Measurements from ENCODE around the gene TPM4. TPM values are rescaled to one million over a fixed set of nuclear protein-coding genes. Genes with fewer than 3 reads are reported as not detected.
A peak's percentile ranks its signal among the peaks of the same experiment; 100 is the strongest.

TPM4 gene
- total and polyA plus RNA-seq, 2 of the 8 experiments (the other 6 are each of a cell fraction or from before 2014, with no cell fraction given), result 160 to 359 TPM

DNA sequence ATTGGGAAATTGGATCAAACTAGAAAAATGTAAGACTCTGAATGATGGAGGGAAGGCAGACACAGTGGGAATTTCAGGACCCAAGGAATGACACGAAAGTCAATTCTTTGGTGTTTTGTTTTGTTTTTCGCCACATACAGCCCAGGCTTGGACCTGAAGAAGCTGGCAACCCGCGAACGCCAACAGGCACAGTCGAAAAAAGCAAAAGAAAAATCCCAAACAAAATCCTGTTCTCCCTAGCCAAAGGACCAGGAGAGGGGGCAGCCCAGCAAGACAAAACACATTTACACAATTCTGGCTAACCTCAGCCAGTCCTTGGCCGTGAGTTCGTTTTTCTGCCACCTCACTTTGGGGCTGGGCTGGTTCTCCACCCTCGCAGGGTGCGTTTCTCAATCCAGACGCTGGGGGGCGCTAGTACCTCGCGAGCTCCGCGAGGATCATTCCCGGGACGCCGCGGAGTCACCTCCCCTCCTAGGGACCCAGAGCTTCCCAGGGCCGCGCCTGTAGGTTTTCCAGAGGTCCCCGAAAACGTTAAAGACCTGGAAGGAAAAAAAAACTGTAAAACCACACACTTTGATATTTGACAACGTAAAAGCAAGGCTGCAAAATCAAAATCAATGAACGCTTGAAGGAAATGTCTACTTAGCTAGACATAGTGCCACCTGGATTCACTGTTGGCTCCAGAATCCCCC is 34.9 kb upstream of the TPM4 start:
- Histone ChIP-seq H3K56ac (replicated peaks; ENCODE audit: insufficient read length, low read depth, low read length) (no peak overlapping the region), H3K9ac (replicated peaks in 1 of 4; ENCODE audit: extremely low read depth in 1 of 4, low read depth in 3 of 4, low read length in 3 of 4) (no peak overlapping the region), H4K91ac (replicated peaks; ENCODE audit: insufficient read length, low read length) (no peak overlapping the region), H2BK15ac (ENCODE audit: low read length) (no peak overlapping the region), H4K8ac (ENCODE audit: extremely low read depth, insufficient read depth, low read length) (no peak overlapping the region), H2AFZ (ENCODE audit: low read length) (no peak overlapping the region), H3K4ac (replicated peaks; ENCODE audit: insufficient read length, low read depth, low read length) (no peak overlapping the region), H2BK20ac (ENCODE audit: low read length) (no peak overlapping the region), H2AK5ac (ENCODE audit: low read depth, low read length) (no peak overlapping the region), H3K18ac (ENCODE audit: extremely low read depth, low read length) (no peak overlapping the region; the same call in 1 of the 2 replicates), H3K23me2 (ENCODE audit: low read depth, low read length) (peaks cover 8% of the 10 kb centered on the region; the same call in 1 of the 2 replicates), H3K79me2 (ENCODE audit: control insufficient read depth in 1 of 2, insufficient read depth in 2 of 2, low read length in 2 of 2) (no peaks in the 10 kb centered on the region), H3K79me1 (ENCODE audit: low read depth, low read length) (no peaks in the 10 kb centered on the region), H3K14ac (ENCODE audit: insufficient read length) (no peak overlapping the region), H3K4me2 (ENCODE audit: insufficient read depth in 1 of 2, low read depth in 2 of 2, low read length in 2 of 2) (peak overlapping the region in 1 of 2 experiments; percentile 29; a peak in 1 of 4 replicates), H2BK120ac (replicated peaks; ENCODE audit: low read depth, low read length) (no peak overlapping the region), H3K23ac (ENCODE audit: insufficient read length) (no peak overlapping the region), H3K4me3 (ENCODE audit: extremely low read depth in 1 of 4, insufficient read depth in 2 of 4, low read depth in 3 of 4, low read length in 4 of 4) (peak overlapping the region in 1 of 4 experiments; percentile 13; a peak in 1 of 8 replicates), H2BK12ac (ENCODE audit: low read depth, low read length) (no peak overlapping the region), H2BK5ac (ENCODE audit: low read depth, low read length) (no peak overlapping the region), H3K4me1 (replicated peaks in 1 of 4; ENCODE audit: control insufficient read depth in 3 of 4, insufficient read depth in 4 of 4, low read length in 3 of 4) (no peaks in the 10 kb centered on the region), H3K27me3 (replicated peaks in 1 of 4; ENCODE audit: control insufficient read depth in 3 of 4, extremely low read depth in 1 of 4, insufficient read depth in 3 of 4, low read length in 3 of 4) (no peaks in the 10 kb centered on the region), H4K5ac (ENCODE audit: insufficient read length, low read depth, low read length) (no peak overlapping the region), H3K9me3 (ENCODE audit: insufficient read depth in 2 of 2, low read depth in 1 of 2, low read length in 1 of 2) (peaks cover 26 to 30% of the 10 kb centered on the region in 2 experiments), H3K36me3 (ENCODE audit: control insufficient read depth in 2 of 4, insufficient read depth in 4 of 4, low read length in 3 of 4) (no peaks in the 10 kb centered on the region), H4K20me1 (replicated peaks in 1 of 2; ENCODE audit: control insufficient read depth in 1 of 2, insufficient read depth in 2 of 2, low read length in 2 of 2) (no peaks in the 10 kb centered on the region), H3K27ac (ENCODE audit: low read depth, low read length) (no peak overlapping the region)
- 18% methylated on average over 26 of the region's 26 CpGs; no CpG with 5 or more reads in 1 of the 2 experiments for WGBS, 2 experiments (ENCODE audit: extremely low coverage in 1 of 2, insufficient coverage in 1 of 2, insufficient read length in 1 of 2, insufficient replicate concordance in 2 of 2, low coverage in 1 of 2, low lambda C conversion rate in 2 of 2, missing lambda C conversion rate in 1 of 2)
- peak; percentile 52 for FAIRE-seq
- ChIA-PET POLR2A (ENCODE audit: partially characterized antibody) (interaction anchor here (0.6 to 1.8 kb wide), 7 partner anchors 30 to 144 kb away, joined by 3 to 5 read pairs (median 3); partner anchors contain the start of gene TPM4), CTCF (ENCODE audit: partially characterized antibody) (interaction anchor here (0.5 to 3.6 kb wide), 25 partner anchors 10 to 977 kb away, joined by 3 to 38 read pairs (median 4); partner anchors contain the start of genes FAM32A, RAB8A and TPM4)
- DNase-seq (ENCODE audit: low read depth in 1 of 2, low spot score in 2 of 2), result peak; percentile 50 to 99
- TF ChIP-seq MAFK (IDR thresholded peaks at IDR 0.05; ENCODE audit: low read depth, low read length) (no peak), BACH1 (IDR thresholded peaks at IDR 0.05; ENCODE audit: low read length) (0 out of 2 replicates have a peak, but pooled peaks have one; percentile 41), EP300 (IDR thresholded peaks at IDR 0.05; ENCODE audit: borderline replicate concordance in 1 of 2, low read depth in 2 of 2, low read length in 2 of 2) (no peak), CBX8 (IDR thresholded peaks at IDR 0.05; ENCODE audit: borderline replicate concordance, low read depth, low read length) (no peak), BCL11A (IDR thresholded peaks at IDR 0.05; ENCODE audit: low read depth in 2 of 2, low read length in 2 of 2) (no peak), TAF1 (IDR thresholded peaks at IDR 0.05; ENCODE audit: low read depth, low read length) (no peak), BRCA1 (IDR thresholded peaks at IDR 0.05; ENCODE audit: low read depth, low read length) (peak; percentile 34; the same call in 1 of the 2 replicates), GABPA (IDR thresholded peaks at IDR 0.05; ENCODE audit: borderline replicate concordance, insufficient read depth, low read length) (no peak)
- TF ChIP-seq, protein P1, sequence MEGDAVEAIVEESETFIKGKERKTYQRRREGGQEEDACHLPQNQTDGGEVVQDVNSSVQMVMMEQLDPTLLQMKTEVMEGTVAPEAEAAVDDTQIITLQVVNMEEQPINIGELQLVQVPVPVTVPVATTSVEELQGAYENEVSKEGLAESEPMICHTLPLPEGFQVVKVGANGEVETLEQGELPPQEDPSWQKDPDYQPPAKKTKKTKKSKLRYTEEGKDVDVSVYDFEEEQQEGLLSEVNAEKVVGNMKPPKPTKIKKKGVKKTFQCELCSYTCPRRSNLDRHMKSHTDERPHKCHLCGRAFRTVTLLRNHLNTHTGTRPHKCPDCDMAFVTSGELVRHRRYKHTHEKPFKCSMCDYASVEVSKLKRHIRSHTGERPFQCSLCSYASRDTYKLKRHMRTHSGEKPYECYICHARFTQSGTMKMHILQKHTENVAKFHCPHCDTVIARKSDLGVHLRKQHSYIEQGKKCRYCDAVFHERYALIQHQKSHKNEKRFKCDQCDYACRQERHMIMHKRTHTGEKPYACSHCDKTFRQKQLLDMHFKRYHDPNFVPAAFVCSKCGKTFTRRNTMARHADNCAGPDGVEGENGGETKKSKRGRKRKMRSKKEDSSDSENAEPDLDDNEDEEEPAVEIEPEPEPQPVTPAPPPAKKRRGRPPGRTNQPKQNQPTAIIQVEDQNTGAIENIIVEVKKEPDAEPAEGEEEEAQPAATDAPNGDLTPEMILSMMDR (IDR thresholded peaks at IDR 0.05; ENCODE audit: control extremely low read depth in 1 of 3, insufficient read depth in 1 of 3, low read depth in 1 of 3, low read length in 3 of 3), result peak; percentile 91 to 93 (median 92)
